HG03280 (cell line): ENCODE measurements around the gene SUSD3.
A peak's percentile ranks its signal among the peaks of the same experiment; 100 is the strongest.

Source experiments
- ATAC-seq: cut with Tn5 transposase; IDR thresholded peaks from one replicate; pipeline ENCODE4 v1.9.1; 2021; ENCODE audit warnings: mild to moderate bottlenecking, moderate library complexity; ENCODE audit not compliant: unreplicated experiment

SUSD3 gene

DNA sequence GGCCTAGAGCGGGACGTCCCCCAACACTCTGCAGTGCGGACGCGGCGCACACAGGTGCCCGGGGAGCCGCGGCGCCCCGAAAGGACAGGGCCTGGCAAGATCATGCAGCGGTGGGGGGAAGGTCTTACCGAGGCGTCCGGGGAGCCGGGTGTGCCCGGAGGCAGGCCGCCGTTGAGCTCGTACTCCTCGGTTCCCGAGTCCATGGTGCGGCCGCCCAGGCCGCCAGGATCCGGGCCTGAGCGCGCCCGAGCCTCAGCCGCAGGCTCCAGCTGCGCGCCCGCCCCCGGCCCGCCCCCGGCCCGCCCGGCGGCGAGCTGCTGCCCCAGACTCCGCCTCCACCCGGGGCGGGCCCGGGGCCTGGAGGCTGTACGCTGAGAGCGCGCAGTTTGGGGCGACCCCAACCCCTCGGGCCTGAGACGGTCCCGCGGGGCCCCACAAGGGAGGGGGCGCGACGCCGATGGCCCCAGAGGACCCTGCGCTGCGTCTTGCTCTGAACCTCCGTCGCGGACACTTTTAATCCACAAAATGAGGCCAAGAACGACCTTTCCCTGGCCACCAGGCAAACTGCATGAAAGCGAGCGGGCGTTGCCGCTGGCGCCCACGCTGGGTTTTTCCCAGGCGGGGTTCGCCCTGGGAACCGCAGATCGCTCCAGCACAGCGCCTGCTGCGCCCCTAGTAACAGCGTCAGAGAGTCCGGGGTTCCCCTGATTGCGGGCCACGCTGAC lies 75.7 kb downstream of the SUSD3 start, which contains the start of gene NINJ1:
TSS of gene NINJ1 (minus strand) at position 237 of the 725 bp plus-strand sequence. CDS start at position 203, 34 bp downstream.
- peak; percentile 74 for ATAC-seq
